ENCODE measurements around the gene ATR.

- no peak for TF ChIP-seq CTCF (conservative IDR thresholded peaks at IDR 0.05; ENCODE audit: low read length)
- no peak for TF ChIP-seq EZH2phosphoT487 (IDR thresholded peaks at IDR 0.05; ENCODE audit: borderline replicate concordance)
These were observed 128.3 kb downstream of the ATR start for GRCh38 chr3:142450189-142450588.
